ENCODE data around the gene JPH2.
A peak's percentile ranks its signal among the peaks of the same experiment; 100 is the strongest.

GRCh38 chr20:44080646-44081267 is 106.2 kb downstream of the JPH2 start:
- TF ChIP-seq CTCF (IDR thresholded peaks at IDR 0.05; ENCODE audit: insufficient read depth, low read length, poor library complexity, severe bottlenecking) = peak; percentile 87
- TF ChIP-seq EZH2phosphoT487 (conservative IDR thresholded peaks at IDR 0.05; ENCODE audit: low read length) = no peak

Measured in SU-DHL-6 (cell line).